Measurements from ENCODE around the gene GH1.
A peak's percentile ranks its signal among the peaks of the same experiment; 100 is the strongest.
"Not testable (repeated sequence)": the region's sequence is repeated elsewhere in the genome, so short reads cannot be mapped to it uniquely, and the experiment has no call there.

The GH1 gene

GRCh38 chr17:63918789-63919305 lies at the start of gene GH1:
GH1 (minus strand) TSS chr17:63918839; CDS start chr17:63918776, 63 bp downstream.
- DNase-seq = not testable (repeated sequence)

DNA sequence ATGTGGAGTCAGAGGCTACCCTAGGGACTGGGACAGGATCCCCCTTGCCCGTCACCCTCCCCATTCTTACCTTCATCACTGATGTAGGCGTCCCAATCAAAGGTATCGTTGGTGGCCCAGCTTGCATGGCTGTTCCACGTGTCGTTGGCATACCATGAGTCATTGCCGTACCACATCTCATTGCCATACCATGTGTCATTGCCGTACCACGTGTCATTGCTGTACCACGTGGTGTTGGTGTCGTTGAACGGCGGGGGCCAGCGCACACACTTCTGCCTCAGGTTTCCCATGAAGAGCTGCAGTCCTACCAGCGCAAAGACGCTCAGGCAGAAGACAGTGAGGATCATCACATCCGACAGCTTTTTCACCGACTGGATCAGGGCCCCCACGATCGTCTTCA lies 49.3 kb upstream of the GH1 start:
- no peak for DNase-seq

- no peak for DNase-seq
Observed at GRCh38 chr17:63966646-63967264, 48.1 kb upstream of the GH1 start.

DNA sequence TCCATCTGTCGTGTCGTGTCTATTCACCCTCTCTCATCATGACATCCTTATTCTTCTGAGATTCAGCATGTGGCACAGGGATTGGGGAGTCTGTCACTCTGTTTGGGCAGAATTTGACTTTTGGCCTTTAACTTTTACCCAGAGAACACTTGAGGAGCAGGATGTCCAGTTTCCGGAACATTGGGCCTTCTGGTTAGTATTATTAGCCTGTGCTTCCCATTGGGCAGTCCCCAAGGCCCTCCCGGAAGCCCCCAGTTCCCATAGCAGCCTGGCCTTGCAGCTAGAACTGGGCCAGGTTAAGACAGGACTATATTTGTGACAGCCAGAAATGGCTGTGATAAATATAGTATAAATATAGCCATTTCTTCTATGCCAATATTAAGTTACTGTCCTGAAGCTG lies 44.5 kb upstream of the GH1 start:
- no peak for DNase-seq

DNA sequence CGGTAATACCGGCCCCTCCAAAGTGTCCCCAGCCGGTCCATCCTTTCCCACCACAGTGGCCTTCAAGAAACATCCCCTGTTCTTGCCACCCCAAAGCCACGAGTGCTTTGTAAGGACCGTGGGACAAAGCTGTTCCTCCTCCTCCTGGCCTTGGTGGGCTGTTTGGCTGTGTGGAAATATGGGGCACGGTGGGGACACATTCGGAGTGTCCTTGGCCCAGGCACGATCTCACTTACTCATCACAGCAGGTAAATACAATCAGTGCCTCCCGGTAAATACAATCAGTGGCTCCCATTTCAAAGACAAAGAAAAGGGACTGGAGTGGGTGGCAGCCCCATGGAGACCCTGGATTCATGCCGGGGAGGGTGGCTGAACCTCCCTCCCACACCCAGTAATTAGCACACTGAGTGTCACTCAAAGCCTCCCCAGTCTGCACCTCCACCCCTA lies 43.7 kb upstream of the GH1 start:
- DNase-seq = no peak

DNA sequence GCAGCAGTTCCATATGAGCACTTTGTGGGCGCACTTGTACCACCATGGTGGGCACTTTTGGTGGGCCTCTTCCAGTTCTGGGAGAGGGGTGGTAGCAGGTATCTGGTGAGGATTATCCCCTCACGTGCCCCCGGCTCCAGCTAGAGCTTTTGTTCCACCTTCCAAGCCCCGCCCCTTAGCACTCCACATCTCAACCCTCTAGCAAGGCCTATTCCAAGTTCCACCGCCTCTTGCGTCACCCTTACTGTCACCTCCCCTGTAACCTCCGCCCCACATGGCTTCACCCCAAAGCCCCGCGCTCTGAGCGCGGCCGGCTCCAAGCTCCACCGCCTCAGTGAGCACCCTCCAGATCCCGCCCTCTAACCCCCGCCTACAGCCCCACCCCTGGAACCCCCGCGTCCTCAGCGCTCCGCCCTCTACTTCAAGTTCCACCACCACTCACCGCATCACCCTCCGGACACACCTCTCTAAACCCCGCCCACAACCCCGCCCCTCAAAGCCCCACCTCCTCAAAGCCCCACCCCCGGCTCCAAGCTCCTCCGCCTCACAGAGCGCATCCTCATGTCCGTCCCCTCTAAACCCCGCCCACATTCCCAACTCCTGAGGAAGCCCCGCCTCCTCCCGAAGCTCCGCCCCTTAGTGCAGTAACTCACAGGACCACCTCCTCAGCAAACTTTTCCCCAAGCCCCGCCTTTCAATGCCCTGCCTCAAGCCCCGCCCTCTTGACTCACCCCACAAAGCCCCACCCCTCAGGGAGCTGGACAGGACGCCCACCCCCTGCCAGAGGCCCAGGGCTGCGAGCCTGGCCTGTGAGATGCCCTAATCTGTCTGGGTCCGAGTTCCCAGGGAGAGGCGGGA lies 42.9 kb upstream of the GH1 start:
- DNase-seq = peak; percentile 58 to 76

DNA sequence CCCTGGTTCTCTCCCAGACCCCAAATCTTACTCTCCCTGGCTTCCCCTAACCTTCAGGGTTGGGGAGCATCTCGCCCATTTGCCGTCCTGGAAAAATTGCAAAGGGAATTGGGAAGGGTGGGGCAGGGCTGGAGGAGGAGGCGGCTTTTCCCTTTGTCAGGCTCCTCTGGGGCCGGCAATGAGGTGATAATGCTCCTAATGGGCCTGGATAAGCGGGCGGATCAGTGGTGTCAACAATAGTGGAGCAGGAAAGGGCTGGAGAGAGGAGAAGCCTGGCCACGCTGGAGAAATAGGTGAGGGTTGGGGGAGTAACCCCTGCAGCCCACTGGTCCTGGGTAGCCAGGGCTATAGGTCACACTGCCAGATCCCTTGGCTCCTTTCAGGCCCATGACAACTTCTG lies 41.8 kb upstream of the GH1 start:
- no peak for DNase-seq

- no peak for DNase-seq
Observed at GRCh38 chr17:63960006-63960405, 41.4 kb upstream of the GH1 start.

GRCh38 chr17:63956296-63956920 lies 37.8 kb upstream of the GH1 start:
- no peak for DNase-seq

- no peak for DNase-seq
Observed at GRCh38 chr17:63955791-63956190, 37.2 kb upstream of the GH1 start.

DNA sequence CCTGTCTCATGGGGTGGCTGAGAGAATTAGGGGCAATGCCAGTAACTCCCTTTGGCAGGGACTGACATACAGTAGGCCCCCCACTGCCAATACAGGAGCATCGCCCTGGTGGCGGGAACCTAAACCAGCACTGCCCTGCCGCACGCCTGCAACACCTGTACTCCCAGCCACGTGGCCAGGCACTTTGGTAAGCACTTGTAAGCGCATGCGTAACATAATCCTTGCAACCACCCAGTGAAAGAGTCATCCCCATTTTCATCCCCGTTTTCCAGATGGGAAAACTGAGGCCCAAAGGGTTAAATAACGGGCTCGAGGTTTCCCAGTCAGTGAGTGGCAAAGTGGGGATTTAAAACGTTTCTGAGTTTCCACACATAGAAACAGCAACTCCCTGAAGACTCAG lies 36.6 kb upstream of the GH1 start:
- DNase-seq = no peak

GRCh38 chr17:63954402-63955063 lies 35.9 kb upstream of the GH1 start:
- DNase-seq = no peak

DNA sequence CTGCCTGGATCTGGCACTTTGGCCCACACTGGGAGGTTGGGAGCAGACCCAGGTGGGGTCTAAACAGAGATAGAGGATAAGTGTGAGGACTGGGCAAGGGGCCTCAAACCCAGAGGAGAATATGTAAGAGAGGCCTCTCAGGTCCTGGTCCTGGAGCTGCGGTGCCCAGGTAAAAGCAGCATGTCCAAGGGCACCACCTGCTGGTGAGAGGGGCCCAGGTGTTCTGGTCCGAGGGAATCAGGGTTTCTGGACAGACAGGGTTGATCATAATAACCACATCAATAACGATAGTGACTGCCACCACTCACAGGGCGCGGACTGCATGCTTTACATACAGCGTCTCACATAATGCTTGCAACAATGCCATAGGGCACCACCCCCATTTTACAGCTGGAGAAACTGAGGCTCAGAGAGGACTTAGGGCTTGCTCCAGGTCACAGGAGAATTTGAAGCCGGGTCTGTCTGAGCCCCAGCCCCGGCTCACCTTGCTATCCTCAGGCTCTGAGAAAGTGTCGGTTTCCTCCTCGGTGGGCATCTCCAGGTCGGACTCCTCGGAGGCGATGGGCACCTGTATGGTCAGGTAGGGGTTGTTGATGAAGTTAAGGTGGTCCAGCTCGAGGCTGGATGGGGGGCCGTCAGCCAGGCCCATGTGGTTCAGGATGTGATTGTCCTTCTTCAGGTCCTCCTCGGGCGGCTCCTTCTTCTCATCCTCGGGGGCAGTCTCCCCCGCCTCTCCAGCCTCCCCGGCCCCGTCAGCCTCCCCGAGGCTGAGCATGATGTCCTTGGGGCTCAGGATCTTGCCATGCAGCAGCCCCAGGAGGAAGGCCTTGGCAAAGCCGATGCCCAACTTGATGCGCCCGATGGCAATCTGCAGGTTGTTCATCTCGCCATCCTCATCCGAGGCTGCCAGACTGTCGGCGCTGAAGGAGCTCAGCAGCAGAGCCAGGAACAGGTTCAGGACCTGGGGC lies 32.6 kb upstream of the GH1 start:
- DNase-seq = no peak

- DNase-seq = no peak
Observed at GRCh38 chr17:63949576-63950250, 31.1 kb upstream of the GH1 start.

DNA sequence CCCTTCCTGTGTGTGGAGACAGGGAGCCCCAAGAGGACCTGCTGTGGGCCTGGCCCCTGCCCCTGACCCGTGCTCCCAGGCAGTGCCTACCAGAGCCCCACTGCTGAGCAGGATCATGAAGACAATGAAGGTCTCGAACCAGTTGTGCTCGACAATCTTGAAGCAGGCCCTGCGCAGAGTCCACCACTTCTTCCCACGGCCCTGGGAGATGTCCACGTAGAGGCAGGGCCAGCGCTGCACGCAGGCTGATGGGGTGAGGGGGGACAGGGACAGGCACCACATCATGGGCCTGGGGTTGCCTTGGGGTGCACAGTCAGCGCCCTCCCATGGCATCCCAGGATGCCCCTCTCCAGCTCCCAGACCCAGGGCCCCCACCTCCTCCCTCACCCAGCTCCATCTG lies 29.9 kb upstream of the GH1 start:
- no peak for DNase-seq

DNA sequence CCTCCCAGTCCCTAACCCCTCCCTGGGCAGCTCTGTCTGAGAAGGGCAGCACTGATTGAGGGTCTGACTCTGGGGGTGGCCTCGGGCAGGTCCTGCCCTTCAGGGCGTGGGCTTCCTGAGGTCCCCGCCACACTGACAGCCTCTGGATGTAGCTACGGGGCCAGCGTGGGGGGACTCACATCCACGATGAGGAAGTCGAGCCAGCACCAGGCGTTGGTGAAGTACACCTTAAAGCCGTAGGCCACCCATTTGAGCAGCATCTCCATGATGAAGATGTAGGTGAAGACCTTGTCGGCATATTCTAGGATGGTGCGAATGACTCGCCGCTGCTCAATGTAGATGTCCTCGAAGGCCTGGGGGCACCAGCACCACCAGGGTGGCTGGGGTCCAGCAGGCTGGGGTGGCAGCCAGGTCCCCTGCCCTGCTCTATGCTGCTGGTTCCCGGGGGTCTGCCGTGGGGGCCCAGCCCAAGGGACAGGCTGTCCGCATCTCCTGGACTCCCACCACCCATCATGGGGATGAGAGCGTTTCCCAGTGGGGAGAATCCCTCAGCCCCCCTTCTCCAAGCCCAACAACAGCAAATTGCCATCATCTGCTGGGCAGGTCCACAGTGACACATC lies 29.2 kb upstream of the GH1 start:
- DNase-seq = no peak

DNA sequence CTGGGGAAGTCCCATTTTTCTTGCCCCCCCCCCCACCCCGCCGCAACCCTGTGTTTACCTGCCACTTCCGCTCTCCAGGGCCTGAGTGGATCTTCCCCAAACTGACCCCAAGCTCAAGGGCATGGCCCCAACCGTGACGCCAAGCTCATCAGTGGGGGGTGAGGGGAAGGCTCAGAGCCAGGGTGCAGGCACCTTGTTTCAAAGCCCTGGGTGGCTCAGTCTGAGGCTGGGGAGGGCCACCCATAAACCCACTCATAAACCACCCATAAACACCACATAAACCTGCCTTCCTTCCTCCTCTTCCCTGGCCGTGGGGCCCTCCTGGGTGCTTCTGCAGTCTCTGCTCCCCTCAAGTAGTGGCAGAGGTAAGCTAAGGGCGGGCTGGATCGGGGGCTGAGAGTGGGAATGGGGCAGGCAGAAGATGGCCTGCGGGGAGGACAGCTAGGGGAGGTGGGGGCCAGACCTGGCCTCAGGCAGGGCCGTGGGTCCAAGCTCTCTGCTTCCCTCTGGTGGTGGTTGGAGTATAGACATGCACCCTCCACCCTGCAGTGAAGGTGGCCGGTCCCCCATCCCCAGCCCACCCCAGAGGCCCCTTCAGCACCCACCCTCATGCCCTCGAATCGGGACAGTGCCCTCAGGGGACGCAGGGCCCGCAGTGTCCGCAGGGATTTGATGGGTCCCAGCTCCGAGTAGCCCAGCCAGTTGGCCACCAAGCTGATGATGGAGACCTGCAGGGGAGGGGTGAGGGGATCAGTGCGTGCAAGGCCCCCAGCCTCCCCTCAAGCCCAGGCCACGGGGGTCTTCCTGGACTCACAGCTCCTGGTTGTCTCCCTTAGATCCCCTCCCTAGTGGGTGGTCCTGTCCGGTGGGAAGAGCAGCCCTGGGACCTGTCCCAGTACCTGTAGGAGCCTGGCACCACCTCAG lies 28.1 kb upstream of the GH1 start:
- peak; percentile 19 to 65 for DNase-seq

- DNase-seq = no peak
Observed at GRCh38 chr17:63945784-63946439, 27.3 kb upstream of the GH1 start.
